Cardiac fibroblast (primary cell): ENCODE measurements around the gene HSF2.
"Not testable (repeated sequence)": the region's sequence is repeated elsewhere in the genome, so short reads cannot be mapped to it uniquely, and the experiment has no call there.

Experiments used
- DNase-seq, 2 donors: peaks; one replicate each; pipeline versions ENCODE4 v3.0.0 to v3.0.0-alpha.2; 2010; ENCODE audit warnings: low read depth in 2 of 2
- H3K4me3 ChIP-seq, 2 donors: replicated peaks in 1 of 2; 1 replicate in 1 of 2; 2 replicates in 1 of 2; pipeline ENCODE4 v1.5.1; 2011; ENCODE audit warnings: low read depth in 2 of 2, low read length in 2 of 2, mild to moderate bottlenecking in 2 of 2, moderate library complexity in 1 of 2
- TF ChIP-seq, protein P1 (sequence below): IDR thresholded peaks from one replicate; pipeline ENCODE4 v1.5.1; 2011; ENCODE audit warnings: low read depth, mild to moderate bottlenecking, low read length, inconsistent platforms

HSF2 gene

GRCh38 chr6:122438975-122439374 is 39.5 kb downstream of the HSF2 start:
- DNase-seq = no peak
- H3K4me3 ChIP-seq = no peak overlapping the region
- TF ChIP-seq, protein P1, sequence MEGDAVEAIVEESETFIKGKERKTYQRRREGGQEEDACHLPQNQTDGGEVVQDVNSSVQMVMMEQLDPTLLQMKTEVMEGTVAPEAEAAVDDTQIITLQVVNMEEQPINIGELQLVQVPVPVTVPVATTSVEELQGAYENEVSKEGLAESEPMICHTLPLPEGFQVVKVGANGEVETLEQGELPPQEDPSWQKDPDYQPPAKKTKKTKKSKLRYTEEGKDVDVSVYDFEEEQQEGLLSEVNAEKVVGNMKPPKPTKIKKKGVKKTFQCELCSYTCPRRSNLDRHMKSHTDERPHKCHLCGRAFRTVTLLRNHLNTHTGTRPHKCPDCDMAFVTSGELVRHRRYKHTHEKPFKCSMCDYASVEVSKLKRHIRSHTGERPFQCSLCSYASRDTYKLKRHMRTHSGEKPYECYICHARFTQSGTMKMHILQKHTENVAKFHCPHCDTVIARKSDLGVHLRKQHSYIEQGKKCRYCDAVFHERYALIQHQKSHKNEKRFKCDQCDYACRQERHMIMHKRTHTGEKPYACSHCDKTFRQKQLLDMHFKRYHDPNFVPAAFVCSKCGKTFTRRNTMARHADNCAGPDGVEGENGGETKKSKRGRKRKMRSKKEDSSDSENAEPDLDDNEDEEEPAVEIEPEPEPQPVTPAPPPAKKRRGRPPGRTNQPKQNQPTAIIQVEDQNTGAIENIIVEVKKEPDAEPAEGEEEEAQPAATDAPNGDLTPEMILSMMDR = no peak

DNA sequence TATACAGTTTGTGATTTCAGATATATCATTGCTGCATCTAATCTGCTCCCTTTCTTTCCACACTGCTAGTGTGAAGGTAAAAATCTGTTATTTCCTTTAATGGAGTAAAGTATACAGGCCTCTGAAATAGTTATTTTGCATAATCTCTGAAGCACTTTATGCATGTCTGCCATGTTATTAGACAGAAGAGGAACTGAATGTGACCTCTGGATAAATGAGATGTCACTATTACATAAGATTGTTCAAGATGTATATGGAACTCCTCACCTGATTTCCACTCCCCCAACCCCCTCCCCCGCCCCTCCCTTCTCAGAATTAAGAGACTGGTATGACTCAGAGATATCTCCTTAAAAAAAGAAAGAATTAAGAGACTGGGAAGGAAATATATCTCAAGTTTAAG is 45.8 kb downstream of the HSF2 start:
- TF ChIP-seq, protein P1 = no peak
- DNase-seq = no peak
- no peak overlapping the region for H3K4me3 ChIP-seq

GRCh38 chr6:122449069-122449468 is 49.6 kb downstream of the HSF2 start:
- H3K4me3 ChIP-seq = no peak overlapping the region
- no peak for DNase-seq
- TF ChIP-seq, protein P1 = no peak

GRCh38 chr6:122452509-122452908 is 53.1 kb downstream of the HSF2 start:
- DNase-seq = no peak
- no peak overlapping the region for H3K4me3 ChIP-seq
- TF ChIP-seq, protein P1 = no peak

- TF ChIP-seq, protein P1 = no peak
- no peak for DNase-seq
These were observed 55.2 kb downstream of the HSF2 start for GRCh38 chr6:122454673-122455072.

GRCh38 chr6:122455116-122455515 is 55.7 kb downstream of the HSF2 start:
- H3K4me3 ChIP-seq, DNase-seq: not testable (repeated sequence)

More at GRCh38 chr6:122454673-122455072, 55.2 kb downstream of the HSF2 start:
- H3K4me3 ChIP-seq = no peak overlapping the region

DNA sequence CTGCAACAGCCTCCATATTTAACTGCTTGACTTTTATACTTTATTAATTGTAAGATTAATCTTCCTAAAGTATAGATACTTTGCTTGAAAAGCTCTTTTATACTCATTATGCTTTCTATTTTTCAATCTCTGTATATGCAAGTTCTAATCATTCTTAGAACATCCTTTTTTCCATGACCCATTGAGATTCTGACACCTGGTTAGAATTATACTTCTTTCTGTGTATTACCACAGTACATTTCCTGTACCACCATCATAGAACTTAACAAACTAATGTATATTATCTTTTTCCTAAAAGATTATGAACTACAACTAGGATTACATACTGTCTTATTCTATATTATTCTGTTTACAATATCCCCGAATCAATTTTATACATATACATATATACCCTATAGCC is 58.6 kb downstream of the HSF2 start:
- no peak for DNase-seq
- TF ChIP-seq, protein P1 = no peak
- H3K4me3 ChIP-seq = no peak overlapping the region

GRCh38 chr6:122459240-122459639 is 59.8 kb downstream of the HSF2 start:
- no peak overlapping the region for H3K4me3 ChIP-seq
- TF ChIP-seq, protein P1 = no peak
- DNase-seq = peak in 1 of 2 donors; percentile 12

DNA sequence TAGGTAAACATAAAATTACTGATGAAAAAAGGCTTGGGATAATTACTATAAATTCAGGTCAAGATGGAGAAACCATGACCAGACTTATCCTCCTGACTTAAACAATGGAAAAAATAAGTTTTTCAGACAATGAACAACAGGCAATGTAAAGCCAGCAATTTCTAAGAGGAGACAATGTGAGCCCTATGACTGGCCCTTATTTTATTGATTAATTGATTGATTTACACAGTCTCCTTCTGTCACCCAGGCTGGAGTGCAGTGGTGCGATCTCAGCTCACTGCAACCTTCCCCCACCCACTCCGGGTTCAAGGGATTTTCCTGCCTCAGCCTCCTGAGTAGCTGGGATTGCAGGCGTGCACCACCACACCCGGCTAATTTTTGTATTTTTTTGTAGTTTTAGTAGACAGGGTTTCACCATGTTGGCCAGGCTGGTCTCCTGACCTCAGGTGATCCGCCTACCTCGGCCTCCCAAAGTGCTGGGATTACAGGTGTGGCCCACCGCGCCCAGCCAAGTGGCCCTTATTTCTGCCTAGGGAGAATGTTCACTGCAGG is 60.5 kb downstream of the HSF2 start:
- not testable (repeated sequence) for DNase-seq, H3K4me3 ChIP-seq
